NCI-H1092 (cell line): ENCODE measurements around the gene ATP2A3.

ENCODE experiments used
- DNase-seq: peaks from one replicate; lab custom pipeline; 2025; lab: John Stamatoyannopoulos, UW

The ATP2A3 gene

DNA sequence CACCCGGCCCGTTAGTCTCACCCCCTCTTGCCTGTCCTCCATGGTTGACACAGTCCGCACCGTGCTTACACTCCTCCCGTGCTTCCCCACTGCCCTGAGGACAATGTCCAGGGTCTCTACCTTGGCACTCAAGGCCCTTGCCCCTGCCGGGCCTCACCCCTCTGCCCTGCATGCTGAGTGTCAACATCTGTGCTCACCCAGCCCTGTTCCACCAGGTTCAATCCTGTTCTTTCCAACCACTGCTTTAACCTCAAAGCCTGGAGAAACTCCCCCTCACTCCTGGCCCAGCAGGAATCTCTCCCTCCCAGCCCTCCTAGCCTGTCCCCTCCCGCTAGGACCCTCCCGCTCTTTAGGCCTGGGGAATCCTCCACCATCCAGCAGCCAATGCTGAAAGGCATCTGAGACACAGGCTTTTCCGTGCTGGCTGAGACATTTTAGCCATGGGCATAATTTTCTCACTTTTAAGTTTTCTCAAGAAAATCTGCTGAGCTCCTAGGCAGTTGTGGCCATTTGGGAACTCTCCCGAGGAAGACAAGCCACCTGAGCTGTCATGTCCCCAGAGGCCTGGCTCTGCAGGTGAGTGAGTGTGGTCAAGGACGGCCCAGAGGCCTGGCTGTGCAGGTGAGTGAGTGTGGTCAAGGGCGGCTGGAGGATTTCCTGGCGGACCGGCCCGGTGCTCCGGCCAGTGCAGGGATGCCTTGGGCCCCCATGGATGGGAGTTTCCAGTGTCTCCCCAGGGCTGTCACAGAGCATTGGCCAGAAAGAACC, 37.2 kb downstream of the ATP2A3 start:
- DNase-seq: no peak

DNA sequence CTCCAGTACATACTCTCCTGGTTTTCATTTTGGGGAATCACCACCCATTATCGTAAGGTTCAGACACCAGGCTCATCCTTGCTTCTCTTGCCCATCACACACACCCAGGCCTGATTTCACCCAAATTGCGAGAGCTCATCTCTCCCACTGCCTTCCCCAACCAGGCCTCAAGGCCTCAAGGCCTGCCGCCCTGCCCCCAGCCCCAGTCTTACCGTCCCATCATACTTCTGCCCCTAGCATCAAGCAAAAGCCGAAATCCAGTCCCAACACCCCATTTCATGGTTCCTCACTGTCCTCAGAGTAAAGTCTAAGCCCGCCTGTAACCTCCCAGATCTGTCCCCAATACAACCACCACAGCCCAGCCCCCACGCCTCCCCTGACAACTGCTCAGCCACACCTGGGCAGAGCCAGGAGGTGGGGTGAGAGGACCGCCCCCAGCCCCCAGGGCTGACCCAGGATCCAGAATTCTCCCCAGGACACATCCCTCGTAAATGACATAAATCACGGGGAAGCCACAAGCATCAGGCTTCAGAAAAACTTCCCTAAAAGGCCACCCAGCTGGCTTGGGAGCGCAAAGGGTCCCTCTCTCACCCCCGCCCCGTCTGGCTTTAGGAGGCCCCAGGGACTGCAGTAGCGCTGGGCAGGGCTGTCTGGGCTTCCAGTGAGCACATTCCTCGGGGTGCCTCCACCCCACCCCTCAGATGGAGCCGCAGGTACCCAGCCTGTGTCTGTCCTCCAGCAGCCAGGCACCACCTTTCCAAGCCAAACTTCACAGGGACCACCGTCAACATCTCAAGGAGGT, 38.4 kb downstream of the ATP2A3 start:
- DNase-seq: no peak

DNA sequence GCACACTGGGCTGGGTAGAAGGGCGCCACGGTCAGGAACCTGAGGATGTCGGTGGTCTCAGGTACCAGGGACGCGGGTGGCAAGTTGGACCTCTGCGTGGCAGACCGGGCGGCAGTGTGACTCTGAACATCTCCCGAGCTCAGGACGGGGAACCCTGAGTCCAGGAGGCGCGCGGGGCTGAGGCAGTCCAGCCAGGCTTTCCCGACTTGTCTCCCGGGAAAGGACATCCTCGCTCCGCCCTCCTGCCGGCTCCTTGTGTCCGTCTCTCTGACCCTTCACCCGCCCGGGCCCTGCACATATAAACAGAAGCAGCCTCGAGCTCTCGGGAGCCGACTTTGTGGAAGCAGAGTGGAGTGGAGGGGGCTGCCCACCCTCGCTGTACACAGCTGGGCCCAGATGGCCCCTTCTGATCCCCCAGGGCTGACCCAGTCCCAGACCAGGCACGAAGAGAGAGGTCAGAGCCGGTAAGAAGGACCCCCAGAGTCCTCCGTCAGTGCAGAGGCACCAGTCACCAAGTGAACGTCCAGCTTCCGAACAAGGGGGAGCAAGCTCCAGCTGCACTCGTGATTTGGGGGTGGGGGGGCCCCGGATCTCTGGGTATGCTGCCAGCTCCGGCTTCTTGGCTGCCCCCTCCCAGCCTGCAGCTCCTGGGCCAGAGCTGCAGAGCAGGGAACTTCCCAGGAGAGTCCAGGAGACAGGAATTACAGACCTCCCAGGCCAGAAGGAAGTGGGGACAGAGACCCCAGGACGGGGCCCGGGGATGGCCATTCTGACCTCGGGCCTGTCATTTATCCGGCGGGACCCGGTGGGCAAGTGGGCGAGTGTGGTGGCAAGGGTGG, 39.5 kb downstream of the ATP2A3 start:
- DNase-seq: no peak

DNA sequence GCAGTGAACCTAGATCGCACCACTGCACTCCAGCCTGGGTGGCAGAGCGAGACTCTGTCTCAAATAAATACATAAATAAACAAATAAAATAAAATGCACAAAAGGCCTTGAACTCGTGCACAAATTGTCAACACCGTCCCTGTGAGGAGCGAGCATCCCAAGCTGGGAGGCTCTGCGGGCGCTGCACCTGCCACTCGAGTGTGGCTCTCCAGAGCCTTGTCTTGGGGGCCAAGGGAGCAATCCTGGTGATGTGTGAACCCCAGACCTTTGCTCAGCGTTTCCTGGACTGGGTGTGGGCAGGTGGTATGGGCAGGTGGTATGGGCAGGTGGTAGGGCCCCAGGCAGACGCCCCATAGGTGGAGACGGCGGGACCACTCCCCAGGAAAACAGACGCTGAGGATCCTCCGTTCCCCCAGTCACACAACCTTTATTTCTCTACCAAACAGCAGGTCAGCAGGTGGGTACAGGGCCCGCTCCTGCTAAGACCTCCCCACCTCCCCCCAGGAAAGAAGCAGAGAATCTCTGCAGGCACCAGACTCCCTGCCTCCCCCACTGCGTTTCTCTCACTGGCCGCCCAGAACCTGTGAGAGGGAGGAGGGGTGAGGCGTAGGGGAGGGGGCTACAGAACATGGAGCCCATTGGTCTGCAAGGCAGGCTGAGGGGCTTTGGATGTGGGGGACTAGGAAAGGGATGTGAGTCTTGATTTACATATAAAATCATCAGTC, 40.6 kb downstream of the ATP2A3 start:
- DNase-seq: no peak

DNA sequence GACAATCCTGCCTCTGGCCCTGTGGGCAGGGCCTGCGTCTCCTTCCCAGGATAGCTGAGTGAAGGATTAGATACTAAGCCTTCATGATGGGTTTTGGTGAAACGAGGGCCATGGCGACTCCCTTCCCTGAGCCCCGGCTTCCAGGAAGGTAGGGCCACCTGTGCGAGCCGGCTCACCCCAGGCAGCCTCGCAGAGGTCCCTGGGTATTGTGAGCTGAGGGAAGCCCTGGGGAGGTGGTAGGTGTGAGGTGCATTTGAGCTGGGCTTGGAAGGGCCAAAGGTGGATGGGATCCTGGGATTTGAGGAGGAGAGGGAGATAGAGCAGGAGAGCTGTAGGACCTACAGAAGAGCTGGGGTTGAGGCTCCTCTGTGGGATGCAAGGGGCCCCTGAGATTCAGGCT, 41.5 kb downstream of the ATP2A3 start:
- no peak for DNase-seq

DNA sequence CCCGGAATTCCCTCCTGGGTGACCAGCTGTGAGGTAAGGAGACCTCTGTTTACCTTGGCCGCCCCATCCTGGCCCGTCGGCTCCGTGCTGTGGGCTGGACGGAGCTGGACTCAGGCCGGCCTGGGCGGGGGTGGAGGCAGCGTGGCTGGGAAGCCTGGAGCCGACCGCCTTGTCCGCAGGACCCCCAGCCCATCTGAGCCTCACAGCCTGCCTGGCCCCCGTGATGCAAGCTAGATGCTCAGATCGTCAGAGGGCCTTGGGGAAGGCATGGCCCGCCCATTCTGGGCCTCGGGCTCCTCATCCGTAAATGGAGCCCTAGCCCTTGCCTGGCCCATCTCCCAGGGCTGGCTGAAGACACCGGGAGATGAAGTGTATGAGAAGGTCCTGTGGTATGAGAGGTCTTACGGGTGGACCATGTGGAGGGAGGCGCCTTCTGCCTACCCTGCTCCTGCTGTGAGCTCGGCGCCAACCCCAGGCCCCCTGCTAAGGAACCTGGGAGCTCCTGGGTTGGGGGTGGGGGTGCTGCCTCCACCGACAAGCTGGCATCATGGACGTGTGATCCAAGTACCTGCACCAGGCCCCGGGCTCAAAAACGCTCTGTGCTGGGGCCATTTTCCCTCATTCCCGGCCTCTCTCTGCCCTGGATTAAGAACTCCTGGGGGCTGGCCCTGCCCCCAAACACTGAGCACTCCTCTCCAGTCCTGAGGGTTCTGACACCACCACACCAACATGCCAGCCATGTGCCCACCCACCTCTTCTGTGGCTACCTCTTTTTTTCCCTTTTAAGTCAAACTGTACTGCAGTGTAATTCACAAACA, 42.5 kb downstream of the ATP2A3 start:
- no peak for DNase-seq

DNA sequence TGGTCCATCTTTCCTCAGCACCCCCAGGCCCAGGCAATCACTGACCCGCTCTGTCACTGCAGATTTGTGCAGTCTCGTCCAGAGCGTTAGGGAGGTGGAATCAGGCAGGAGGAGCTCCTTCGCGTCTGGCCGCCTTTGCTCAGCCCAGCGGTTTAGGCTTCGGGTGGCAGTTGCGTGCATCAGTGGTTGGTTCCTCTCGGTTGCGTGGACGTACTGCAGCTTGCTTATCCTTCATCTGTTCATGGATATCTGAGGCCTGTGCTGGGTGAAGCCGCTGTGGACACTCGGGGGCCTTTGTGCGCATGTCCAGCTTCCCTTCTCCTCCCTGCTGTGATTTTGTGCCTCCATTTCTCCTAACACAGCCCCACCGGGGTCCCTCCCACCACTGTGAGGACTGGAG, 43.2 kb downstream of the ATP2A3 start:
- DNase-seq: no peak

DNA sequence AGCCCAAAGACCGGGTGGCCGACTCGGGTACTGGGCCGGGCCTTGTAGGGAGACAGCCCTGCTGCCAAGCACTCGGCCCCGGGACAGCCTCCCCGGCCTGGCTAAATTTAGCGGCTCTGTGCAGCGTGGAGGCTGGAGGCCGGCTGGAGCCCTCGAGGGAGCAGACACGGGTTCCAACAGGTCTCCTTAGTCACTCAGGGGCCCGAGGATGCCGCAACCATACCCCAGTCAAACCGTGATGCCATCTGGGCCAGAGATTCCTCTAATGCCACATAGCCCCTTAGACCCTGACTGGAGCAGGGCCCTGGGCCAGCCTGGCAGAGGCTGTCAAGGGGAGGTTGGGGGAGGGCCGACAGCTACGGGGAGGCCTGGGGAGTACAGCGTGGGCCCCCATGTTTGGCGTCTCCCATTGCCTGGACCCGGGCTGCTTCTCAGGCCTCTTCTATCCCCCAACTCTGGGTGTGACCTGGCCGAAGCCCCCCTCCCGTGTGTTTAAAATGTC, 45.1 kb downstream of the ATP2A3 start:
- DNase-seq: no peak

DNA sequence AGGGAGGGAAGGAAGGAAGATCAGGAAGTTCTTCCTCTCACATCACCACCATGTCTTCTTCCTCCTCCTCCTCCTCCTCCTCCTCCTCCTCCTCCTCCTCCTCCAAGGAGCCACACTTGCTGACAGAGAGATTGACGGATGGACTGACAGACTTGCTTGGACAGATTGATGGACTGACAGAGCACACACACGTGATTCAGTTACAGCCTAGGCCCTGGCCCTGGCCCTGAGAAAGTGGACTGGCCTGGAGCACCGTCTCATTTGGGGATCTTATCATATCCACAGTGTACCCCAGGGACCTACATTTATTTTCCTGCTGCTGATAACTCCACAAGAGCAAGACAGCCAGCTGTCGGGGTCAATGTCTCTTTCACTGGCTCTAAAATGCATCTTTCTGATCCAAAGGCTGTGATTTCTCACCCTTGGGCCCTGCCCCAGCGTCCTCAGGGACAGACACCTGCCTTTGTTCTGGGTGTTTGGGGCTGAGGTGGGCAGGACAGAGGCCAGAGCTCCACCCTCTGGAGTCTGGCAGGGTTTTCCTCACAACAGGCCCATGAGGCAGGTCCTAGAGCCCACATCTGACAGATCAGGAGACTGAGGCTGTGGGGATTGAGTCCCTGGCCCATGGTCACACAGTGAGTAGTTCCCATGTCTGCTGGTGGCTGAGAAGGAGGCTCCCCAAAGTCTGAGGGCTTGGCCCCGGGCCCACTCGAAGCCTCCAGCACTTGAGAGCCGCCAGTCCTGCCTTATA, 45.7 kb downstream of the ATP2A3 start:
- DNase-seq: no peak

DNA sequence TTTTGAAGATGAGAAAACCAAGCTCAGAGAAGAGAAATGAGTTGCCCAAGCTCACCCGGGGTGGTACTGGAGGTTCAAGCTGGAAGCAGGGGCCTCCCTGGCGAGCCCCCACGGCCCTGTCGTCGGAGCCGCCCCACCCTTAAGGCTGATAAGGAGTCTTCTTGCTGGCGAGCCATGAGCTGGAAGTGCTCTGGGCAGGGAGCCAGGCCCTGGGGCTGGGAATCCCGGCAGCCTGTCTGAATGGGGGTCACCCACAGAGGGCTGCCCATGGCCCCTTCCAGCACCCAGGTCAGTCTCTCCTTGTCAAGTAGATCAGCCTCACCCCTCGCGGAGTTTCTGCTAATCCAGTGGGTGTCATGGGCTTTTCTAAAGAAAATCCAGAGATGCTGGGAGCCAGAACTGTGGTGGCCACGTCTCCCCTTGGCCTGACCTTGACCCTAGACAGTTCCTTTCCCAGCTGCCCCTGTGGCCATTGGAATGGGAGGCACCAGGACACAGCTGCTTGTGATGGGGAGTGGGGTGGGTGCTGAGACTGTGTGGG, 46.8 kb downstream of the ATP2A3 start:
- peak; percentile 36 for DNase-seq

DNA sequence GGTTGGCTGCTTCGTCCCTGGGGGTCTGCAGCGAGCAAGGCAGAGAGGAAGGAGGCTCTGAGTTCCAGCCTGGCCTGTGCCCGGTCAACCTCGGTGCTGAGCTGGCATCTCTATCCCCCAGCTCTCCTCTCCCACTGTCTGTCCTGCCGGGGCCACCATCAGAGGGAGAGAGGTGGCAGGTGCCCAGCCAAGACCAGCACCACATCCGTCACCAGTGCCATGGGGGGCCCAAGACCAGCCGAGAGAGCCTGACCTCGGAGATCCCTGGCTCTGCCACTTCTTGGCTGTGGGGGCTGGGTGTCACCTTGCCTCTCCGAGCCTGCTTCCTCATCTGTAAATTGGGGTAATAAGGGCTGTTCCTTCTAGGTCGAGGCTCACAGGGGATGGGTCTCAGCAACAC, 47.4 kb downstream of the ATP2A3 start:
- DNase-seq: no peak

DNA sequence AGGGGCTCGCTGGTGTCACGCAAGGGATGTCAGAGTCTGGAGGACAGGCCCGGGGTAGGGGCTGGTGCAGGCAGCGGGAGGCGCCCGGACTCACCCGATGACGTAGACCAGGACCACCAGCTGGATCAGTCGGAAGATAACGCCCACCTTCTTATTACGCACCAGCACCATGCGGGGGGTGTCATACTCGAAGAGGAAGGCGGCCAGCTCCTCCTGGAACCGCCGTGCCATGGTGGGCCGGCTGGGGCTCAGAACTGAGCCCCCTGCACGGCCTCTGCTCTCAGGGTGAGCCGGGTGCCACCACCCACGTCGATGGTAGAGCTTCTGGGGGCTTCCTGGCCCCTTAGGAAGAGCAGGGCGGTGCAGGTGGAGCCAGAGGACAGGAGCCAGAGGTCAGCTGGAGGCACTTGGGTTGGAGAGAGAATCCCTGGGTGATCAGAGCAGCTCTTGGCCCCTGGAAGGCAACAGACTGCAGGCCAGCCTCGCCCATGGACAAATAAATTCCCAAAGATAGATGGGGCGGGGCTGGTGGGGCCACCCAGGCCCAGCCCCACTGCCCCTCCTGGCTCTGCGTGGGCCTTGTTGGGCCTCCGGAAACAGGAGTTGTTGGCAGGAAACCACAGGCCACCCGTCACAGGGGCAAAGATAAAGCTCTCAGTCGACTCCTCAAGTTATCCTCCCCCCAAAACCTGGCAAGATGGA, 48.1 kb downstream of the ATP2A3 start, which contains the start of gene P2RX1:
P2RX1 (minus strand) TSS at position 471 of the 702 bp plus-strand sequence; CDS start at position 231, 240 bp downstream.
- no peak for DNase-seq

DNA sequence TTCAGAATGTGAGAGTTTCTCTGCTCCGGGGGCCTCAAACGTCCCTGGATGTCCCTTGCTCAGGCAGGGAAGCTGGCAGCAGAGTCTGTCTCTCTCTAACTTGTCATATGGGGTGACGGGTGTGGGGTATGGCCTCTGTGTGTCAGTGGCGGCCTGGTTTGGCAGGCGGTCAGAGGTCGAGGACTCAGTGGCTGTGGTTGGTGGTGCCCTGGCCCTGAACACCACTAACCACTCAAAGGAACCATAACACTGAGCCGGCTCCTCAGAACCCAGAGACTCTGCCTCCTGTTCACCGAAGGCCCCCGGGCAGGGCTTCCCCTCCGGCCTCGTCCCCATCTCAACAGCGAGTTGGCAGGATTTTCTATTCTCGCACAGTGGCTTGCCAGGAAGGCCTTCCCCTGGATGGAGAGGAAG, 48.6 kb downstream of the ATP2A3 start:
- DNase-seq: no peak

DNA sequence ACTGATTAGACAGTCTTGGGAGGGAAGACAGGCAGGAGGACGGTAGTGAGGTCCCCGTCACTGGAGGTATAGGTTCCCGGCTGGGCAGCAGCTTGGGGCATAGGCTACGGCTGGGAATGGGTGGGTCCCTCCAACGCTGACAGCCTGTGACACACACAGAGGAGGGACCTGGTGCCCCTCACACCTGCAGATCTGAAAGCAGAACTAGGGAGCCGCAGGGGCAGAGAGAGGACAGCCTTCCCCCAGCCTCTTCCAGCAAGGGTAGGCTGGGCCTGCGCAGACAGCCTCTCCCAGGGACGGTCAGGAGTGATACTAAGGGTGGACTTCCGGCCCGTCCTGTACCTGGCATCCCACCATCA, 49.9 kb downstream of the ATP2A3 start:
- DNase-seq: no peak

DNA sequence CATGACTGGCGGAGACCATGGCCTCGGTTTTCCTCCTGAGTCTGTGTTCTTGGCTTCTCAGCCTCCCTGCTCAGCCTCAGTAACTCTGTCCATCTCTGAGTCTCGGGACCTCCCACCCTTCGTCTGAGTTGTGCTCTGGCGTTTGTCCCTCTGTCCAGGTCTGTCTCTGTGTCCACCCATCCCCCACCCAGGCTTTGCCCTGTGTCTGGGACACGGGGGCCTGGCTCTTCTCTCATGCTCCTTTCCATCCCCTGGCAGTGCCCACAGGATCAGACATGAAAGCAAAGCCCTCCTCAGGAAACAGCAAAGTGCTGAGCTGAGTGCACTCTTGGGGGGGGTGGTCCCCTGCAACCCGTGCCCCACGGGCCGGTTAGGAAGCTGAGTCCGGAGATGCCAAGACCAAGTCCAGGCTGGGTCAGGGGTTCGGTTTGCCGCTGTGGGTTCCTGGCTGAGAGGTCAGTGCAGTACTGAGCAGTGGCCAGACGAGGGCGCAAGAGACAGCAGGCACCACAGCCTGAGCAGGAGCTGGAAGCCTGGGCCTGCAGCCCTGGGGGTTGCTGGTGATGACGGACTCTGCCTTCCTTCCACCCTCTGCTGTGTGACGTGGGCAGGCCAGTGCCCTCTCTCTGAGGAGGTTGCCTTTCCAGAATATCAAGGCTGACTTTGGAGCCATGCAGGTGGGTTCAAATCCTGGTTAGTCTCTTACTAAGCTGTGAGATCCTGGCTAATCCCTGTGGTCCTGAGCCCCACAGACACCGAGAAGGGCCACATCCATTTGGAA, 50.5 kb downstream of the ATP2A3 start:
- DNase-seq: peak; percentile 10

DNA sequence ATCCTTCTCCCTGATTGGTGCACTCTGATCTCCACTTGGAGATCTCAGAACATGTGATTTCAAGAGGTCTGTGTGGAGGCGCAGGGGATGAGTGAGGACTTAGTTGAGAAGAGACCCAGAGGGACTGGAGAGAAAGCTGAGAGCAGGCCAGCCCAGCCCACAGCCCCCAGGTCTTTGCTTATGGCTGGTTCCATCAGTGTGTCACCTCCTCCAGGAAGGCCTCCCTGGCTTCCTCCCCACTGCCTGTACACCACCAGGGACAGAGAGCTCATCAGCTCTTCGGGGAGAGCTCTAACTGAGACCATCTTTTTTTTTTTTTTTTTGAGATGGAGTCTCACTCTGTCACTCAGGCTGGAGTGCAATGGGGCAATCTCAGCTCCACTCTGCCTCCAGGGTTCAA, 51.4 kb downstream of the ATP2A3 start:
- DNase-seq: no peak

DNA sequence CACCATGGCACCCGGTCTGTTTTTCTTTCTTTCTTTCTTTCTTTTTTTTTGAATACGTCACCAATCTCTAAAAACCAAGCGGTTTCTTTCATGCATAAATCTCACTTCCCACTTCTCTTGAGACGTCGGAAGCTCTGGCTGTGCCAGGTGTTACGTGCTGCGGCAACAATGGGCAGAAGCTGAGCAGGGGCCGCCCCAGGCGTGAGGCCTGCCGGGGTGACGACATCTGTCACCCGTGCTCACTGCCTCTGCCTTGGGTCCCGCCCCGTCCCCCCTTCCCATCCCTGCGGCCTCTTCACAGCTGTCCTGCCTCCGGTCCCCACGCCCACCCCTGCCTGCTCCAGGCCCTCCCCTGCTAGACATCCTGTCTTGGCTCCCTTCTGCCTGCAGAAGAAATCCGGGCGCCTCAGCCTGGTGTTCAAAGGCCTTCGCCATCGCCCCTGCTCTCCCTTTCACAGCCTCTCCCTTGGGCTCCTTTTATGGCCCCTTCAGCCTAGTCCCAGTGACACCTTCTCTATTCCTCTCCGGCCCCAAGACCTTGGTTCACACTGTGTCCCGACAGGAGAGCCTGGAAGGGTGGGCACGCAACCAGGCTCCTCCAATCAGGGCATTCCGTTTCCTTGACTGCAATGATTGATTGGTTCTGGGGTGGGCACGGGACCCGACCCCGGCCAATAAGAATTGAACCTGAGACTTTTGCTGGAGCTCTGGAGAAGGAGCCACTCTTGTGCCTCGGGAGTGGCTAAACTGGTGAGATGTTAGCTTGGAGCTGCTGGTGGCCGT, 52.8 kb downstream of the ATP2A3 start:
- DNase-seq: no peak
